ENCODE data around the gene C1QTNF9B.
"Not testable (repeated sequence)": the region's sequence is repeated elsewhere in the genome, so short reads cannot be mapped to it uniquely, and the experiment has no call there.

DNA sequence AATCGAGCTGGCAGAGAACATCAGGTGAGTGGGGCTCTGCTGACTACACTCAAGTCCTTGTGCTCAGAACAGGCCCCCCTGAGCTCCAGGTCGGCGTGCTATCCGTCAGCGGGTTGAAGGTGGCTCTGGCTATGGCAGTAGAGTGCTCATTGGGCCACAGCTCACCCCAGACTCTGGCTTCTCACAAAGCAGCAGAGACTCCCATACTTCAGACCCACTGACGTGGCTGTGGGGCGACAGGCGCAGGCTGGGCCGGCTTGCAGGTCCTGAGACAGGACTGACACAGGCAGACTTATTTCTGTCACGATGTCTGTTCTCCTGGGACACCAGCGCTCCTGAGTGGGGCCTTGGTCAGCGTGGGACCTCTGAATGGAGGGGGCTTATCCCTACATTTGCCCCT lies 2.6 kb downstream of the C1QTNF9B start:
- not testable (repeated sequence) for TF ChIP-seq CTCF (conservative IDR thresholded peaks at IDR 0.05; ENCODE audit: low read depth in 2 of 2); EZH2phosphoT487 (IDR thresholded peaks at IDR 0.05; ENCODE audit: unreplicated experiment); EZH2 (IDR thresholded peaks at IDR 0.05; ENCODE audit: low read depth, unreplicated experiment); CREB1 (CRISPR knock-in tag; IDR thresholded peaks at IDR 0.05; ENCODE audit: low read depth); ZNF114 (CRISPR knock-in tag; IDR thresholded peaks at IDR 0.05); REST (IDR thresholded peaks at IDR 0.05; ENCODE audit: unreplicated experiment); NANOG (IDR thresholded peaks at IDR 0.05; ENCODE audit: borderline replicate concordance)

Measured in GM23338 (cell line).